Tibial nerve (tissue), 4 donors: ENCODE data around the gene FNDC3B. TPM values are rescaled to one million over a fixed set of nuclear protein-coding genes. Genes with fewer than 3 reads are reported as not detected.

Source experiments
- DNase-seq, 2 donors: peaks; one replicate each; pipeline ENCODE4 v3.0.0-alpha.2; 2019; ENCODE audit warnings: low spot score in 2 of 2
- H3K27ac ChIP-seq, 4 donors: fragments of 200-600 bp; sonication (generic) in 3 of 4; one replicate each; pipeline ENCODE4 v1.5.1; 2017 to 2019; ENCODE audit warnings: mild to moderate bottlenecking in 1 of 4
- H3K27me3 ChIP-seq, 2 donors: fragments of 200-600 bp; sonication (generic) in 1 of 2; one replicate each; pipeline versions ENCODE4 v1.5.1 to v1.6.0; 2017 to 2019
- H3K36me3 ChIP-seq, 3 donors: fragments of 200-600 bp; sonication (generic); one replicate each; pipeline ENCODE4 v1.5.1; 2018 to 2019
- H3K4me1 ChIP-seq, 4 donors: fragments of 200-600 bp; sonication (generic) in 3 of 4; one replicate each; pipeline ENCODE4 v1.5.1; 2017 to 2019
- H3K4me3 ChIP-seq, 4 donors: fragments of 200-600 bp; sonication (generic) in 3 of 4; one replicate each; pipeline ENCODE4 v1.5.1; 2017 to 2019; ENCODE audit warnings: mild to moderate bottlenecking in 1 of 4, moderate library complexity in 1 of 4
- H3K9me3 ChIP-seq, 4 donors: fragments of 200-600 bp; sonication (generic) in 3 of 4; one replicate each; pipeline ENCODE4 v1.5.1; 2017 to 2019
- CTCF ChIP-seq, 5 experiments: fragments of 200-600 bp in 3 of 5; fragments of 450-650 bp in 2 of 5; sonication (generic) in 3 of 5; IDR thresholded peaks; one replicate each; pipeline ENCODE4 v1.5.1; 2016 to 2019; ENCODE audit warnings: antibody characterized with exemption in 5 of 5, mild to moderate bottlenecking in 3 of 5, moderate library complexity in 2 of 5
- EP300 ChIP-seq, 2 donors: sonication (generic); formaldehyde crosslinking; IDR thresholded peaks; one replicate each; pipeline ENCODE4 v1.6.1; 2017; ENCODE audit warnings: antibody characterized with exemption in 2 of 2, mild to moderate bottlenecking in 1 of 2
- POLR2A ChIP-seq, 2 donors: fragments of 450-650 bp; IDR thresholded peaks; one replicate each; pipeline ENCODE4 v1.6.1; 2017; ENCODE audit warnings: antibody characterized with exemption in 2 of 2, mild to moderate bottlenecking in 2 of 2, moderate library complexity in 2 of 2
- WGBS, 2 donors: methylation state at CpG; one replicate each; pipeline ENCODE4 v1.1.5; 2018; 5-methylcytosine and 5-hydroxymethylcytosine counted together
- total RNA-seq, 4 donors: library from RNA; depleted of rRNA; stranded (reverse); fragments of >200 nt; gene quantifications; one replicate each; pipeline ENCODE4 v1.1.0, GENCODE V29; 2016

FNDC3B gene
- total RNA-seq, 4 donors from 2014 or later: 87.5 to 106 (median 95.7) TPM

GRCh38 chr3:172100482-172100881 lies 61.1 kb downstream of the FNDC3B start:
- no peak for TF ChIP-seq POLR2A (IDR thresholded peaks at IDR 0.05)
- no peak for TF ChIP-seq CTCF (IDR thresholded peaks at IDR 0.05)
- no peak for TF ChIP-seq EP300 (IDR thresholded peaks at IDR 0.05)
- Histone ChIP-seq H3K4me1 (peaks cover 0 to 97% (median 27%) of the 10 kb centered on the region in 4 donors), H3K27ac (no peak overlapping the region), H3K4me3 (no peak overlapping the region), H3K36me3 (no peaks in the 10 kb centered on the region), H3K27me3 (no peaks in the 10 kb centered on the region), H3K9me3 (no peaks in the 10 kb centered on the region)
- DNase-seq: no peak
- WGBS, 2 donors: 93 to 98% methylated on average over 2 of the region's 2 CpGs

GRCh38 chr3:172101107-172101506 lies 61.7 kb downstream of the FNDC3B start:
- Histone ChIP-seq H3K4me3 (no peak overlapping the region), H3K4me1 (peaks cover 0 to 97% (median 30%) of the 10 kb centered on the region in 4 donors), H3K36me3 (no peaks in the 10 kb centered on the region), H3K27me3 (no peaks in the 10 kb centered on the region), H3K9me3 (no peaks in the 10 kb centered on the region), H3K27ac (no peak overlapping the region)
- DNase-seq: no peak
- 85 to 86% methylated on average over 3 of the region's 3 CpGs for WGBS, 2 donors
- TF ChIP-seq CTCF (IDR thresholded peaks at IDR 0.05): no peak
- TF ChIP-seq POLR2A (IDR thresholded peaks at IDR 0.05): no peak

GRCh38 chr3:172102123-172102882 lies 62.9 kb downstream of the FNDC3B start:
- Histone ChIP-seq H3K27ac (no peak overlapping the region), H3K4me3 (no peak overlapping the region), H3K27me3 (no peaks in the 10 kb centered on the region), H3K36me3 (no peaks in the 10 kb centered on the region), H3K4me1 (peaks cover 0 to 98% (median 30%) of the 10 kb centered on the region in 4 donors), H3K9me3 (no peaks in the 10 kb centered on the region)
- WGBS, 2 donors: 70 to 72% methylated on average over 5 of the region's 5 CpGs
- no peak for TF ChIP-seq POLR2A (IDR thresholded peaks at IDR 0.05)
- DNase-seq: no peak

- no peaks in the 10 kb centered on the region for H3K27me3 ChIP-seq
- H3K4me3 ChIP-seq: no peak overlapping the region
- no peak for DNase-seq
- H3K27ac ChIP-seq: no peak overlapping the region
- 51 to 67% methylated on average over 3 of the region's 3 CpGs for WGBS, 2 donors
- H3K9me3 ChIP-seq: no peaks in the 10 kb centered on the region
- no peak for TF ChIP-seq POLR2A (IDR thresholded peaks at IDR 0.05)
- TF ChIP-seq CTCF (IDR thresholded peaks at IDR 0.05): no peak
- no peak for TF ChIP-seq EP300 (IDR thresholded peaks at IDR 0.05)
- no peaks in the 10 kb centered on the region for H3K36me3 ChIP-seq
- peaks cover 0 to 98% (median 36%) of the 10 kb centered on the region in 4 donors for H3K4me1 ChIP-seq
These were observed 63.5 kb downstream of the FNDC3B start for GRCh38 chr3:172102883-172103310.

GRCh38 chr3:172103724-172104123 lies 64.3 kb downstream of the FNDC3B start:
- H3K36me3 ChIP-seq: no peaks in the 10 kb centered on the region
- TF ChIP-seq CTCF (IDR thresholded peaks at IDR 0.05): no peak
- TF ChIP-seq EP300 (IDR thresholded peaks at IDR 0.05): no peak
- no peak for TF ChIP-seq POLR2A (IDR thresholded peaks at IDR 0.05)
- no peak for DNase-seq
- H3K4me1 ChIP-seq: peaks cover 0 to 96% (median 38%) of the 10 kb centered on the region in 4 donors
- no peaks in the 10 kb centered on the region for H3K27me3 ChIP-seq
- no peak overlapping the region for H3K27ac ChIP-seq
- WGBS, 2 donors: 54 to 64% methylated on average over 2 of the region's 2 CpGs
- no peak overlapping the region for H3K4me3 ChIP-seq
- no peaks in the 10 kb centered on the region for H3K9me3 ChIP-seq
